GM12878 (cell line): ENCODE measurements around the gene C14orf119. TPM values are rescaled to one million over a fixed set of nuclear protein-coding genes. Genes with fewer than 3 reads are reported as not detected.

Experiments used
- ATF7 ChIP-seq: fragments of 450-650 bp; IDR thresholded peaks from 2 replicates; pipeline ENCODE4 v1.6.1; 2016; ENCODE audit warnings: low read depth, mild to moderate bottlenecking
- CBFB ChIP-seq: IDR thresholded peaks from 2 replicates; pipeline ENCODE4 v1.6.1; 2016; ENCODE audit warnings: antibody characterized with exemption, low read depth
- CEBPZ ChIP-seq: fragments of 150-350 bp; IDR thresholded peaks from 2 replicates; pipeline ENCODE4 v1.6.1; 2016; ENCODE audit warnings: low read depth, low read length
- CHD1 ChIP-seq: IDR thresholded peaks from 2 replicates; pipeline ENCODE4 v1.6.1; 2012; ENCODE audit warnings: low read depth, low read length, improper control_type of control experiment
- CTCF ChIP-seq, 3 experiments: IDR thresholded peaks in 2 of 3; conservative IDR thresholded peaks in 1 of 3; 2 replicates each; pipeline ENCODE4 v1.5.1; 2011; ENCODE audit warnings: low read depth in 3 of 3, low read length in 3 of 3, mild to moderate bottlenecking in 3 of 3, control low read depth in 2 of 3, moderate library complexity in 2 of 3, inconsistent platforms in 1 of 3, mixed read lengths in 1 of 3; ENCODE audit not compliant: control insufficient read depth in 2 of 3, insufficient read depth in 1 of 3; ENCODE audit errors: extremely low read depth in 1 of 3
- EED ChIP-seq: sonication (generic); IDR thresholded peaks from 2 replicates; pipeline ENCODE4 v1.6.1; 2016; ENCODE audit warnings: antibody characterized with exemption, low read depth
- EZH2 ChIP-seq: IDR thresholded peaks from 2 replicates; pipeline ENCODE4 v1.6.1; 2012; ENCODE audit warnings: low read depth, mild to moderate bottlenecking, control low read depth, inconsistent platforms, low read length, borderline replicate concordance; ENCODE audit not compliant: control insufficient read depth
- FOS ChIP-seq: IDR thresholded peaks from 3 replicates; pipeline ENCODE4 v1.6.1; 2011; ENCODE audit warnings: borderline replicate concordance; ENCODE audit not compliant: insufficient read length; ENCODE audit errors: extremely low read depth
- GABPA ChIP-seq: IDR thresholded peaks from 2 replicates; pipeline ENCODE4 v1.6.1; 2014; ENCODE audit warnings: antibody characterized with exemption, low read depth, mild to moderate bottlenecking, inconsistent platforms
- IRF5 ChIP-seq: fragments of 450-650 bp; IDR thresholded peaks from 2 replicates; pipeline ENCODE4 v1.6.1; 2017; ENCODE audit warnings: borderline replicate concordance
- KAT2A ChIP-seq: conservative IDR thresholded peaks from 2 replicates; pipeline ENCODE4 v1.6.1; 2011; ENCODE audit warnings: low read depth, low read length; ENCODE audit not compliant: control insufficient read depth
- MEF2A ChIP-seq: IDR thresholded peaks from 2 replicates; pipeline ENCODE4 v1.6.1; 2011; ENCODE audit warnings: low read depth, mild to moderate bottlenecking, low read length, moderate library complexity; ENCODE audit not compliant: insufficient read depth
- MYC ChIP-seq: IDR thresholded peaks from 2 replicates; pipeline ENCODE4 v1.6.1; 2011; ENCODE audit warnings: mild to moderate bottlenecking, low read length, moderate library complexity, inconsistent platforms; ENCODE audit not compliant: insufficient read depth, insufficient replicate concordance, insufficient read length, severe bottlenecking
- NR2C1 ChIP-seq: fragments of 450-650 bp; IDR thresholded peaks from 2 replicates; pipeline ENCODE4 v1.6.1; 2017; ENCODE audit warnings: antibody characterized with exemption, mild to moderate bottlenecking, moderate library complexity
- RB1 ChIP-seq: fragments of 450-650 bp; formaldehyde crosslinking; IDR thresholded peaks from 2 replicates; pipeline ENCODE4 v1.6.1; 2017; ENCODE audit warnings: mild to moderate bottlenecking, borderline replicate concordance
- RBBP5 ChIP-seq: fragments of 200-600 bp; sonication (generic); conservative IDR thresholded peaks from 2 replicates; pipeline ENCODE4 v1.6.1; 2016
- YY1 ChIP-seq: IDR thresholded peaks from 2 replicates; pipeline ENCODE4 v1.6.1; 2011; ENCODE audit warnings: low read depth, mild to moderate bottlenecking, low read length
- polyA plus RNA-seq, 11 experiments: library from polyadenylated mRNA; depleted of rRNA in 4 of 11; unstranded in 6 of 11; stranded (reverse) in 5 of 11; fragments of >200 nt; fragmentation: Nextera tagmentation in 4 of 11; fragmentation: Illumina TruSeq in 1 of 11; extraction: Ambion mirVana in 4 of 11; extraction: Trizol in 1 of 11; gene quantifications; 1 replicate in 1 of 11; 2 replicates in 10 of 11; pipeline versions ENCODE4 v1.2.1 to v1.2.3, GENCODE V29; 2011 to 2016; ENCODE audit warnings: inconsistent platforms in 2 of 11, missing spikeins in 2 of 11, low read depth in 1 of 11
- total RNA-seq, 4 experiments: library from RNA; depleted of rRNA in 3 of 4; stranded (reverse); fragments of >200 nt in 3 of 4; fragmentation: Illumina TruSeq in 1 of 4; extraction: Trizol in 1 of 4; gene quantifications; 2 replicates each; pipeline versions ENCODE4 v1.2.1 to v1.2.3, GENCODE V29; 2013 to 2021
- TF ChIP-seq, protein P1 (sequence below): fragments of 450-650 bp; IDR thresholded peaks from 2 replicates; pipeline ENCODE4 v1.6.1; 2016; ENCODE audit warnings: mild to moderate bottlenecking

Gene C14orf119
- total and polyA plus RNA-seq, 10 of the 15 experiments (the other 5 are each of a cell fraction or from before 2014, with no cell fraction given): 32.3 to 228 (median 57.6) TPM

DNA sequence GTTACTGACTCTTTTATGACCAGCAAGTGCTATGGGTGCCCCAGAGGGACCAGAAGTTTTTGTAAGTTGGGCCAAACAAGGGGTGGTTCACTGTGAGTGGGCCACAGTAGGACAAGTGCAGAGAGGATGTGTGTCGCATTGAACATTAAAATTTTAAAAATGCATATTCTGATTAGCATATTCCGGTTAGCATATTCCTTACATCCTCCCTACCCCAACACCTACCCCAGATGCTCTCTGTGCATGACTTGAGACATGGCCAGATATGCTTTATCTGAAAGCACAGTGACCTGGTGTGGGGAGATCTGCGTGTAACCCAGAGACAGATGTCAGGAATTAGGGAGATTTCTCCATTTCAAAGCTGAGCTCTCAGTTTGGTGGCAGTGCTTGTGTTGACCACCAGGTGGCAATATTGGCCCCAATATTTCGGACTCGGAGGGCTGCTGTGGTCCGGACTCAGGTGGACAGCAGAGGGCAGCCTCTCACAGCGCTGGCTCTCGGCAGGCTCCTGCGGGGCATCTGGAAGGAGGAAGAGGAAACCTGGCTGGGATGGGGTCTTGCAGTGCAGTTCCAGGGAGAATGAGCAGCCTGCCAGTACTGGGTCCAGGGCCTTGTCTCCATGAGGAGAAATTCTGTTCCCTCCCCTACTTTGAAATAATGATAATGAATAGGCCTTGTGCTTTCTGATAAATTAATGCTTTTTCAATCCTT is 25.4 kb downstream of the C14orf119 start (continued):
- TF ChIP-seq, protein P1, sequence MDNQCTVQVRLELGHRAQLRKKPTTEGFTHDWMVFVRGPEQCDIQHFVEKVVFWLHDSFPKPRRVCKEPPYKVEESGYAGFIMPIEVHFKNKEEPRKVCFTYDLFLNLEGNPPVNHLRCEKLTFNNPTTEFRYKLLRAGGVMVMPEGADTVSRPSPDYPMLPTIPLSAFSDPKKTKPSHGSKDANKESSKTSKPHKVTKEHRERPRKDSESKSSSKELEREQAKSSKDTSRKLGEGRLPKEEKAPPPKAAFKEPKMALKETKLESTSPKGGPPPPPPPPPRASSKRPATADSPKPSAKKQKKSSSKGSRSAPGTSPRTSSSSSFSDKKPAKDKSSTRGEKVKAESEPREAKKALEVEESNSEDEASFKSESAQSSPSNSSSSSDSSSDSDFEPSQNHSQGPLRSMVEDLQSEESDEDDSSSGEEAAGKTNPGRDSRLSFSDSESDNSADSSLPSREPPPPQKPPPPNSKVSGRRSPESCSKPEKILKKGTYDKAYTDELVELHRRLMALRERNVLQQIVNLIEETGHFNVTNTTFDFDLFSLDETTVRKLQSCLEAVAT: peak; percentile 32; the same call in 1 of the 2 replicates
- no peak for TF ChIP-seq RBBP5
- no peak for TF ChIP-seq MYC
- no peak for TF ChIP-seq EZH2
- no peak for TF ChIP-seq IRF5
- TF ChIP-seq EED: peak; percentile 60; the same call in 1 of the 2 replicates
- TF ChIP-seq MEF2A: no peak
- TF ChIP-seq KAT2A: no peak
- no peak for TF ChIP-seq FOS
- TF ChIP-seq YY1: peak; percentile 86
- TF ChIP-seq GABPA: no peak
- TF ChIP-seq CTCF (IDR thresholded peaks at IDR 0.05 in 2 of 3, conservative IDR thresholded peaks at IDR 0.05 in 1 of 3; ENCODE audit: control insufficient read depth in 2 of 3, extremely low read depth in 1 of 3, insufficient read depth in 1 of 3, low read depth in 3 of 3, low read length in 3 of 3): peak; percentile 100; a peak in 5 of 6 replicates
- TF ChIP-seq CEBPZ: no peak
- no peak for TF ChIP-seq RB1
- TF ChIP-seq CHD1: no peak; the same call in 1 of the 2 replicates
- TF ChIP-seq ATF7: no peak
- 0 out of 2 replicates have a peak, but pooled peaks have one; percentile 47 for TF ChIP-seq CBFB
- no peak for TF ChIP-seq NR2C1
